PFSK-1 (cell line): ENCODE data around the gene CACYBP.

Experiments used
- FOXP2 ChIP-seq: optimal IDR thresholded peaks from 2 replicates; pipeline ENCODE3; 2011; ENCODE audit warnings: borderline replicate concordance, control low read depth, inconsistent platforms; ENCODE audit not compliant: insufficient read depth; ENCODE audit errors: extremely low read length, extremely low read depth
- POLR2AphosphoS5 ChIP-seq: IDR thresholded peaks from 2 replicates; pipeline ENCODE4 v1.6.1; 2012; ENCODE audit warnings: low read depth, mild to moderate bottlenecking, control low read depth, low read length, moderate library complexity
- SIN3A ChIP-seq: IDR thresholded peaks from 2 replicates; pipeline ENCODE4 v1.6.1; 2012; ENCODE audit warnings: mild to moderate bottlenecking, low read length, moderate library complexity, borderline replicate concordance; ENCODE audit not compliant: insufficient read depth
- TAF1 ChIP-seq: IDR thresholded peaks from 2 replicates; pipeline ENCODE4 v1.6.1; 2012; ENCODE audit warnings: low read length, control low read depth, borderline replicate concordance; ENCODE audit not compliant: insufficient read depth
- TF ChIP-seq, protein P1 (sequence below), 2 experiments: IDR thresholded peaks; 2 replicates each; pipeline versions ENCODE4 v1.6.1 to v1.8.0; 2011 to 2012; ENCODE audit warnings: low read depth in 2 of 2, low read length in 2 of 2, control low read depth in 1 of 2, inconsistent platforms in 1 of 2, mild to moderate bottlenecking in 1 of 2, moderate library complexity in 1 of 2; ENCODE audit not compliant: insufficient read depth in 1 of 2

The CACYBP gene

DNA sequence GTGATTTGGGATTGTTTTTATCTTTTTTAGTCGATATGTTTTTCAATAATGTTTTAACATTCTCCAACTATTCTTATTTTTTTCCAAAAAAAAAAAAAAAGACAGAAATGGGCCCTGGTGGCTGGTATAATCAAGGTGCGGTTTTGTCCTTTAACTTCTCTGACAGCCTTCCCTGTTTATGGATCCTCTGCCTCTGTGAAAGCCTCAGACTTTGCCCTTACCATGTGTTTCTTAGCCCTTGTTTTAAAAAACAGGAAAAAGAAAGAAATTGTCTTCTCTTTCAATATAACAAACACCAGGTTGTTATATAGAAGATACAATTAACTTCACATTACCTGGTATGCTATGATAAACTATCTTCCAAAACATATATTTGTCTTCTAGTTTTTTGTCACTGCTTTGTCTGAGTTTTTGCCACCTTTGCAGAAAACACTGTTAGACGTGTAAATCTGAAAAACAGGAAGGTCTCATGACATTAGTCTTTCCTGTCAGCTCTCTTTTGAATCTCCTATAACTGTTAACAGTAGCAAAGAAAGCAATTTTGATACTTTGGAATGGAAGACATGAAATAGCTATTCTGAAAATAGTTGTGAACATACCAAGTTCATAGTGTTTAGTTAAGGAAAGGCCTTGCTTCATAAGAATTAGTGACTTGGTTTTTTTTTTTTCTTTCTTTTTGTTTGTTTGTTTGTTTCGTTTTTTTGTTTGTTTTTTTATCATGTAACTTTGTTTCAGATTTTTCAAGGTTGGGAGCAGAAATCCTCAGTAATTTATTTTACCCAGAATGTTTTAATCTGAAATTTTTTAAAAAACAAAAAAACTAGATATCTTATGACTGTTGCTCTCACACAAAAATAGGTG, 31.7 kb upstream of the CACYBP start:
- TF ChIP-seq, protein P1, sequence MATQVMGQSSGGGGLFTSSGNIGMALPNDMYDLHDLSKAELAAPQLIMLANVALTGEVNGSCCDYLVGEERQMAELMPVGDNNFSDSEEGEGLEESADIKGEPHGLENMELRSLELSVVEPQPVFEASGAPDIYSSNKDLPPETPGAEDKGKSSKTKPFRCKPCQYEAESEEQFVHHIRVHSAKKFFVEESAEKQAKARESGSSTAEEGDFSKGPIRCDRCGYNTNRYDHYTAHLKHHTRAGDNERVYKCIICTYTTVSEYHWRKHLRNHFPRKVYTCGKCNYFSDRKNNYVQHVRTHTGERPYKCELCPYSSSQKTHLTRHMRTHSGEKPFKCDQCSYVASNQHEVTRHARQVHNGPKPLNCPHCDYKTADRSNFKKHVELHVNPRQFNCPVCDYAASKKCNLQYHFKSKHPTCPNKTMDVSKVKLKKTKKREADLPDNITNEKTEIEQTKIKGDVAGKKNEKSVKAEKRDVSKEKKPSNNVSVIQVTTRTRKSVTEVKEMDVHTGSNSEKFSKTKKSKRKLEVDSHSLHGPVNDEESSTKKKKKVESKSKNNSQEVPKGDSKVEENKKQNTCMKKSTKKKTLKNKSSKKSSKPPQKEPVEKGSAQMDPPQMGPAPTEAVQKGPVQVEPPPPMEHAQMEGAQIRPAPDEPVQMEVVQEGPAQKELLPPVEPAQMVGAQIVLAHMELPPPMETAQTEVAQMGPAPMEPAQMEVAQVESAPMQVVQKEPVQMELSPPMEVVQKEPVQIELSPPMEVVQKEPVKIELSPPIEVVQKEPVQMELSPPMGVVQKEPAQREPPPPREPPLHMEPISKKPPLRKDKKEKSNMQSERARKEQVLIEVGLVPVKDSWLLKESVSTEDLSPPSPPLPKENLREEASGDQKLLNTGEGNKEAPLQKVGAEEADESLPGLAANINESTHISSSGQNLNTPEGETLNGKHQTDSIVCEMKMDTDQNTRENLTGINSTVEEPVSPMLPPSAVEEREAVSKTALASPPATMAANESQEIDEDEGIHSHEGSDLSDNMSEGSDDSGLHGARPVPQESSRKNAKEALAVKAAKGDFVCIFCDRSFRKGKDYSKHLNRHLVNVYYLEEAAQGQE (IDR thresholded peaks at IDR 0.05; ENCODE audit: insufficient read depth in 1 of 2, low read depth in 2 of 2, low read length in 2 of 2) = no peak
- no peak for TF ChIP-seq SIN3A
- TF ChIP-seq FOXP2 = no peak
- TF ChIP-seq TAF1 = no peak
- TF ChIP-seq POLR2AphosphoS5 = no peak

DNA sequence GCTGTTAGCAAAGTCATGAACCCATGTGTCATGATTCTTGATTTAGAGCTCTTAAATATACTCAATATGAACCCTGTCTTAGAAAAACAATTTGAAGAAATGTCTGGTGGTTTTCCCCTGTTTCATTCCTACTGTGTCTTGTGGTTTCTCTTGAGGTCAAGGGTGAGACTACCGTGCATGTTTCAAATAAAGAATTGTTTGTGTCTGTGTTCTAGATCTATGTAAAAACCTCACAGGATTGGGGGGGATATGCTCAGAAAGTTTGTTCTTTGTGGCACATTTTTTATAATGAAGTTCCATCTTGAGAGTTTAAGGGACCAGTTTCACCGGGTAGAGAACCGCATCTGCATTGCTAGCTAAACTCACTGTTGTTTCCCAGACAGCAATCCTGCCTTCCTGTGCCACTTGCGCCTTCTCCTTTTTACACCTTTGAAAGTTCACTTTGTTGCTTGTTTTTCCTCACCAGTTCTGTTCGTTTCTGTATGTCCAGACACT, 30.9 kb upstream of the CACYBP start:
- TF ChIP-seq TAF1 (no peak), FOXP2 (no peak), POLR2AphosphoS5 (no peak), SIN3A (no peak)
- TF ChIP-seq, protein P1 (IDR thresholded peaks at IDR 0.05; ENCODE audit: insufficient read depth in 1 of 2, low read depth in 2 of 2, low read length in 2 of 2) = no peak

DNA sequence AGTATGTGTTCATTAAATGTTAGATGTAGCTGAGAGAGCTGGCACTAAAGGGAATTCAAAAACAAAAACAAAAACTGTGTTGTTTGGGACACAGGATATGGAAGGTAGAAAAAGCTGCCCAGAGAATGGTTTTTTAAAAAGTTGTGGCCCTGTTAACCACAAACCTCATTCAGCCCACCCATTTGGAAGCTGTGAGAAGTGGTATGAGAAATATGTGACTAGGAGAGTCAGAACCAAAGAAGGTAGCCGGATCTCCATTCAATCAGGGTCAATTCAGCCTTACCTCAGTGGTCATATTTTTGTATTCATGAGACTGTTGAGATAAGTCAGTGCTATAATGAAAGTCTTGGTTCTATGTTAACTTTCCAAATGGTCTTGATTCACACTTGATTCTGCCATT, 29.8 kb upstream of the CACYBP start:
- TF ChIP-seq, protein P1 (IDR thresholded peaks at IDR 0.05; ENCODE audit: insufficient read depth in 1 of 2, low read depth in 2 of 2, low read length in 2 of 2) = no peak
- no peak for TF ChIP-seq FOXP2
- no peak for TF ChIP-seq TAF1

DNA sequence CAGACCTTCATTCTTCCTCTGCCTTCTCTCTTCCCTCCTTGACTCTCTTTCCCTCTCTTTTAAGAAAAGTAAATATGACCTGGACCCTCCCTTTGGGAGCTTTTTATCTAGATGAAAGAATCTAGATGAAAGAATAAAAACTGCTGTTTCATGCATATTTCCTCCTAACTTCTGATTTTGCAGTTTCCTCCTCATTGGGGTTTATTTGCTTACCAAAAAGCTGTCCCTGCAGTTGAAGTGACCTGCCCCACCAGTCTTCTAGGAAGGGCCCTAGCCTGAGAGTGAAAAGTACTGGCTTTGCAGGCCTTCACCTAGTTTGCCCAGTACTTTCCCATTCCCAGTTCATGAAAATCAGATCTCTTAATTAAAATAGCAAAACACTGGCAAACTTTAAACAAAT, 28.3 kb upstream of the CACYBP start:
- TF ChIP-seq TAF1 (no peak), SIN3A (no peak), FOXP2 (no peak), POLR2AphosphoS5 (no peak)
- TF ChIP-seq, protein P1 (IDR thresholded peaks at IDR 0.05; ENCODE audit: insufficient read depth in 1 of 2, low read depth in 2 of 2, low read length in 2 of 2) = no peak

DNA sequence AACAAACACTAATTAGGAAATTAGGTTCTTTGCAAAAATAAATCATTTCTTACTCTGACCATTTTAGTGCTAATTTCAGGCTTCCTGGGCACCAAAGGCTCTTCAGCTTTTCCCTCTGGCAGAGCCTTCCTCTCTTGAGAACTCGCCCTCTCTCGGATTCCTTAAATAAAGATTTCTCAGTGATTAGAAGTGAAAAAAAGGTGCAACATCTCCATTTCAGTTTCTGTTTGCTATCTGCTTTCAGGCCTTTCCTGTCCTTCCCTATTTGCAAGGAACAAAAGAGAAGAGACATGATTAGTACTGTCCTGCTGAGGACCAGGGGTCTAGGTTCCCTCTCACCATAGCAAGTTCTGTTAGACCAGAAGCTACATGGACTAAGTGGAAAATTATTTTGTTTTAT, 27.8 kb upstream of the CACYBP start:
- TF ChIP-seq POLR2AphosphoS5 (no peak), FOXP2 (no peak), TAF1 (no peak), SIN3A (no peak)
- TF ChIP-seq, protein P1 (IDR thresholded peaks at IDR 0.05; ENCODE audit: insufficient read depth in 1 of 2, low read depth in 2 of 2, low read length in 2 of 2) = no peak
